IPS-18c (cell line): Measurements from ENCODE around the gene RPS2.

Source experiments
- H3K4me3 ChIP-seq: 2 replicates; pipeline ENCODE4 v1.7.0; 2013; ENCODE audit warnings: low read depth, mild to moderate bottlenecking, low read length, moderate library complexity; ENCODE audit not compliant: insufficient read depth
- H3K9me3 ChIP-seq: one replicate; pipeline ENCODE4 v1.6.1; 2013; ENCODE audit warnings: mild to moderate bottlenecking, low read length, moderate library complexity; ENCODE audit not compliant: control insufficient read depth, insufficient read depth

Gene RPS2

GRCh38 chr16:1919327-1919998, 45.2 kb downstream of the RPS2 start:
- no peak overlapping the region for H3K4me3 ChIP-seq
- H3K9me3 ChIP-seq = peaks cover 2% of the 10 kb centered on the region

- Histone ChIP-seq H3K4me3 (peak within 1 kb of the TSS; percentile 38), H3K9me3 (peaks cover 2% of the 10 kb centered on the region)
Measured at GRCh38 chr16:1918351-1919326, 46.0 kb downstream of the RPS2 start, which contains the start of gene HS3ST6. TSS of gene HS3ST6 (minus strand) at chr16:1918415. CDS start at chr16:1918323, 92 bp downstream.

GRCh38 chr16:1917665-1918350, 46.8 kb downstream of the RPS2 start:
- Histone ChIP-seq H3K9me3 (peaks cover 2% of the 10 kb centered on the region), H3K4me3 (peak overlapping the region; percentile 9; the same call in 1 of the 2 replicates)

- Histone ChIP-seq H3K9me3 (peaks cover 2% of the 10 kb centered on the region), H3K4me3 (peak overlapping the region; percentile 31)
Measured at GRCh38 chr16:1917056-1917664, 47.5 kb downstream of the RPS2 start.

- H3K4me3 ChIP-seq = peak overlapping the region; percentile 31
Measured at GRCh38 chr16:1916640-1916990, 48.0 kb downstream of the RPS2 start.

GRCh38 chr16:1915732-1916639, 48.6 kb downstream of the RPS2 start:
- Histone ChIP-seq H3K4me3 (no peak overlapping the region), H3K9me3 (peaks cover 2% of the 10 kb centered on the region)

More at GRCh38 chr16:1916640-1916990, 48.0 kb downstream of the RPS2 start:
- peaks cover 2% of the 10 kb centered on the region for H3K9me3 ChIP-seq

- no peak overlapping the region for H3K4me3 ChIP-seq
- peaks cover 2% of the 10 kb centered on the region for H3K9me3 ChIP-seq
Measured at GRCh38 chr16:1914988-1915387, 49.6 kb downstream of the RPS2 start.

GRCh38 chr16:1914084-1914608, 50.5 kb downstream of the RPS2 start:
- Histone ChIP-seq H3K4me3 (no peak overlapping the region), H3K9me3 (peaks cover 2% of the 10 kb centered on the region)

- no peak overlapping the region for H3K4me3 ChIP-seq
- H3K9me3 ChIP-seq = peaks cover 2% of the 10 kb centered on the region
Measured at GRCh38 chr16:1913327-1914083, 51.1 kb downstream of the RPS2 start.

- Histone ChIP-seq H3K4me3 (no peak overlapping the region), H3K9me3 (no peaks in the 10 kb centered on the region)
Measured at GRCh38 chr16:1912215-1912543, 52.4 kb downstream of the RPS2 start.
